Fibroblast of lung (primary cell): Measurements from ENCODE around the gene DCST2.

ENCODE experiments used
- EZH2 ChIP-seq: IDR thresholded peaks from 2 replicates; pipeline ENCODE4 v1.5.1; 2012; ENCODE audit warnings: low read length, control low read depth, mild to moderate bottlenecking; ENCODE audit errors: missing control alignments
- TF ChIP-seq, protein P1 (sequence below), 2 donors: IDR thresholded peaks in 1 of 2; conservative IDR thresholded peaks in 1 of 2; 1 replicate in 1 of 2; 2 replicates in 1 of 2; pipeline ENCODE4 v1.5.1; 2011 to 2012; ENCODE audit warnings: low read length in 2 of 2, control low read depth in 1 of 2, inconsistent platforms in 1 of 2, low read depth in 1 of 2, mild to moderate bottlenecking in 1 of 2

DNA sequence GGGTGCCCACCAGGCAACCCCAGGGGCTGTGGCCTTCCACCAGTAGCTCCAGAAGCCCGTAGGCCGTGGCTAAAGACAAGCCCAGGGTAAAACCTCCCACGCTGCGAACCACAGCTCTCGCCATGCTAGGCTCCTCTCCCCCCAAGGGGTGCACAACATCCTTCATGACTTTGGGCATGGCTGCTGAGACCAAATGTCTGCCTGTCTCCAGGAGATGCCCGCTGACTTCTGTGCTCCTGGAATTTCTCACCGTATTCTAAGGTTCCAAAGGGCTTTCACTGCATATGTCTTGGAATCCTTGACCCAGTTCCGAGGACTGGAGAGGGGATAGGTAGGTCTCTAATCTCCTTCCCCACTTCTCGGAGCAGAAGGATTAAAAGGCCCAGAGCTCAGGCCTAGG lies at the start of gene DCST2, which contains the start of gene DCST1:
- TF ChIP-seq, protein P1, sequence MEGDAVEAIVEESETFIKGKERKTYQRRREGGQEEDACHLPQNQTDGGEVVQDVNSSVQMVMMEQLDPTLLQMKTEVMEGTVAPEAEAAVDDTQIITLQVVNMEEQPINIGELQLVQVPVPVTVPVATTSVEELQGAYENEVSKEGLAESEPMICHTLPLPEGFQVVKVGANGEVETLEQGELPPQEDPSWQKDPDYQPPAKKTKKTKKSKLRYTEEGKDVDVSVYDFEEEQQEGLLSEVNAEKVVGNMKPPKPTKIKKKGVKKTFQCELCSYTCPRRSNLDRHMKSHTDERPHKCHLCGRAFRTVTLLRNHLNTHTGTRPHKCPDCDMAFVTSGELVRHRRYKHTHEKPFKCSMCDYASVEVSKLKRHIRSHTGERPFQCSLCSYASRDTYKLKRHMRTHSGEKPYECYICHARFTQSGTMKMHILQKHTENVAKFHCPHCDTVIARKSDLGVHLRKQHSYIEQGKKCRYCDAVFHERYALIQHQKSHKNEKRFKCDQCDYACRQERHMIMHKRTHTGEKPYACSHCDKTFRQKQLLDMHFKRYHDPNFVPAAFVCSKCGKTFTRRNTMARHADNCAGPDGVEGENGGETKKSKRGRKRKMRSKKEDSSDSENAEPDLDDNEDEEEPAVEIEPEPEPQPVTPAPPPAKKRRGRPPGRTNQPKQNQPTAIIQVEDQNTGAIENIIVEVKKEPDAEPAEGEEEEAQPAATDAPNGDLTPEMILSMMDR (conservative IDR thresholded peaks at IDR 0.05 in 1 of 2, IDR thresholded peaks at IDR 0.05 in 1 of 2; ENCODE audit: low read depth in 1 of 2, low read length in 2 of 2), result no peak
- TF ChIP-seq EZH2, result no peak
